ENCODE measurements around the gene IL23R.
"Not testable (repeated sequence)": the region's sequence is repeated elsewhere in the genome, so short reads cannot be mapped to it uniquely, and the experiment has no call there.

Gene IL23R

DNA sequence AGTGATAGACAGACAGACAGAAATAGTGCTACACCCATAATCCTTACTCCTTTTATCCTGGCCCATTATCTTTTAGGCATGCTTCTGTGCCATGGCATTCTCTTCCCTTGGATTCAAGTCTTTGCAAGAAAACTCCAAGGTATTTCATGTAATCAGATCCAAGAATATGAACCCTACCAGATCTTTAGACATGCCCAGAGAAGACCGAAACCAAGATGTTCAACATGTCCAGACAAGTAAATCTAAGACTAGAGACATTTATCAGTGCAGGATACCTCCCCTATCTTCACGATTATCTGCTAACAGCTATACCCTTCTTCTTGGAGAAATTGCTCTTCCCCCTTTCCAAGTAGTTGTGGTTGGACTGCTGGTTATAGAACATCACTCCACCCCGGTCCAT lies 19.7 kb upstream of the IL23R start:
- H3K4me3 ChIP-seq, result no peak overlapping the region
- no peak overlapping the region for H3K27ac ChIP-seq

DNA sequence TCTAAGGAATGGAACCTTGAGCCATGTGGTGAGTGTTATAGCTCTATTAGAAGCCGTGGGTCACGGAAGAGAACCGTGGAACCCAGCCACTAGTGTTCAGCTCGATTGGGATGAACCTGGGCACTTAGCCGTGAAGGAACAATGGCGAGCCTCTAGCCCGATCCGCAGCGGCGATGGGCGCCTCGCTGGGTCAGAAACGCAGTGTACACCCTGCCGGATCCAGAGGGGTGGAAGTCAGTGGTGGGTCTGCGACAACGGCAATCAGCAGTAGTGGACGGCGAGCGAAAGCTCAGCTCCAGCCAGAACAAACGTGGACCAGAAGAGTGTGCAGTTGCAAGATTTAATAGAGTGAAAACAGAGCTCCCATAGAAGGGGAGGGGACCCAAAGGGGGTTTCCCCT lies 18.3 kb upstream of the IL23R start:
- H3K27ac ChIP-seq, H3K4me3 ChIP-seq: not testable (repeated sequence)

DNA sequence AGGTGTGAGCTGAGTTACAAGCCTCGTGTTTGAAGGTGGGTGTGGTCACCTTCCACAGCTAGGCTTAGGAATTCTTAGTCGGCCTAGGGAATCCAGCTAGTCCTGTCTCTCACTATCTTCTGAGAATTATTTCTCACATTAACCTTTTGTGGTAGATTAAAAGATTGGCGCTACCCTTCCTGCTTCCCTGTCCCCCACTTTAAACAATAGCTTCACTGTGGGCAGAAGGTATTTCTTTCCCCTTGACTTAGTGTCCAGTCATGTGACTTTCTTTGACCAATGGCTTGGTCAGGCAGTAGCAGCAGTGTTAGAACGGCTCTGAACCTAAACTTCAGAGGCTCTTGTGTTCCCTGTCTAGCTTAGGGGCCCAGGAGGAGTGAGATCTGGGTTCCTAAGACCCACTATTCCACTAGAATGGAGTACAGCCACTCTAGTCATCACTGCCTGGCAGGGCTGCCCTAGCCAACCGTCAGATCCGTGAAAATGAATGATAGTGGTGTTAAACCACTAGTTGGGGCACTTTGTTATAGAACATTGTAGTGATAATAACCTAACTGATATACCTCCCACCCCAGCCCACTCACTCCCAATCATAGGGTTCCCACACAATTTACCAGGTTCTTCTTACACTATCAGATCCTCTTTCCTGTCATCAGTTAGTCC lies 17.6 kb upstream of the IL23R start:
- Histone ChIP-seq H3K4me3 (no peak overlapping the region), H3K27ac (no peak overlapping the region)

GRCh38 chr1:67149179-67149770 lies 17.0 kb upstream of the IL23R start:
- Histone ChIP-seq H3K27ac (no peak overlapping the region), H3K4me3 (no peak overlapping the region)

DNA sequence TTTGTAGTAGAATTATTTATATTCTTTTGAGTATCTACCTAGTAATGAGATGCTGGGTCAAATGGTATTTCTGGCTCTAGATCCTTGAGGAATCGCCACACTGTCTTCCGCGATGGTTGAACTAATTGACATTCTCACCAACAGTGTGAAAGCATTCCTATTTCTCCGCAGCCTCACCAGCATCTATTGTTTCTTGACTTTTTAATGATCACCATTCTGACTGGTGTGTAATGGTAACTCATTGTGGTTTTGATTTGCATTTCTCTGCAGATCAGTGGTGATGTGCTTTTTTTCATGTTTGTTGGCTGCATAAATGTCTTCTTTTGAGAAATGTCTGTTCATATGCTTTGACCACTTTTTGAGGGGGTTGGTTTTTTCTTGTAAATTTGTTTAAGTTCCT lies 15.3 kb upstream of the IL23R start:
- no peak overlapping the region for H3K27ac ChIP-seq
- no peak overlapping the region for H3K4me3 ChIP-seq

- Histone ChIP-seq H3K4me3 (no peak overlapping the region), H3K27ac (no peak overlapping the region)
Measured at GRCh38 chr1:67158401-67158800, 7.9 kb upstream of the IL23R start.

DNA sequence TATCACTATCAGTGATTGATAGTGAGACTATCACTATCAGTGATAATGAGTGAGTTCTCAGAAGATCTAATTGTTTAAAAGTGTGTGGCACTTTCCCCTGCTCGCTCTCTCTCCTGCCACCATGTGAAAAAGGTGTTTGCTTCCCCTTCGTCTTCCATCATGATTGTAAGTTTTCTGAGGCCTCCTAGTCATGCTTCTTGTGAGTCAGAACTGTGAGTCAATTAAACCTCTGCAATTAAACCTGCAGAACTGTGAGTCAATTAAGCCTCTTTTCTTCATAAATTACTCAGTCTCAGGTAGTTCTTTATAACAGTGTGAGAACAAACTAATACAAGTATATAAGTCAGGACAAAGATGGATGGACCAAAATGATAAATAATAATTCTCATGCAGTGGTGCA lies 7.0 kb upstream of the IL23R start:
- no peak overlapping the region for H3K4me3 ChIP-seq
- no peak overlapping the region for H3K27ac ChIP-seq

GRCh38 chr1:67162954-67163353 lies 3.3 kb upstream of the IL23R start:
- Histone ChIP-seq H3K27ac (no peak overlapping the region), H3K4me3 (no peak overlapping the region)

DNA sequence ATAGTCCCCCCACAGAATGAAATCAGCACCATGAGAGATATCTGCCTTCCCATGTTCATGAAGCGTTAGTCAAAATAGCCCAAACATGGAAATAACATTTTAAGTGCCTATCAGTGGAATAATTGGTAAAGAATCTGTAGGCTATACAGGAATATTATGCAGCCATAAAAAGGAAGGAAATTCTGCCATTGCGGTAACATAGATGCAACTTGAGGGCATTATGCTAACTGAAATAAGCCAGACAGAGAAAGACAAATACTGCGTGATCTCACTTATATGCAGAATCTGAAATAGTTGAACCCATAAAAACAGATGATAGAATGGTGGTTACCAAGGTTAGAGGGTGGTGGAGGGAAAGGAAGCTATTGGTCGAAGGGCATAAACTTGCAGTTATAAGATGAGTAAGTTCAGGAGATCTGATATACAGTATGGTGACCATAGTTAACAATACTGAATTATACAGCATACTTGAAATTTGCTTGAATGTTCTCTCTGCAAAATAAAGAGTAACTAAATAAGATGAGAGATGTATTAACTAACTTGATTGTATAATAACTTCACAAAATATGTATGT lies 699 bp upstream of the IL23R start:
- Histone ChIP-seq H3K4me3 (no peak overlapping the region), H3K27ac (no peak overlapping the region)

- no peak overlapping the region for H3K4me3 ChIP-seq
- no peak overlapping the region for H3K27ac ChIP-seq
Measured at GRCh38 chr1:67169496-67169895, 3.2 kb downstream of the IL23R start.

DNA sequence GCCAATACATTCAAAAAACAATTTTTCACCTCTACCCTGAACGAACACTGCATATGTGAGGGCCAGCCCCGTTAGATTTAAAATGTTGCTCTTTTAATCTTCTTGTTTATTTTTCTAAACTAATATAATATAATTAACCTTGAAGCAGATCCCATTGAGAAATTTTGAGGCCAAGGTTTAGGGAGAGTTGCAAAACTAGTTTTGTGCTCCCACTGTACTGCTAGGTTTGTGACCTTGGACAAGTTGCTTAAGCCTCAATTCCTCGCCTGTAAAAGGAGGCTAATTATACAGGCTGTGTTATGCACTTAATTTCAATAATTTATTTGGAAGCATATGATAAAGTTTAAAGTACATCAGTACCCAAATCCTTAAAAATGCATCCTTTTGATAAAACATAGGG lies 3.7 kb downstream of the IL23R start:
- H3K4me3 ChIP-seq, result no peak overlapping the region
- H3K27ac ChIP-seq, result no peak overlapping the region

GRCh38 chr1:67170751-67171573 lies 4.7 kb downstream of the IL23R start:
- no peak overlapping the region for H3K4me3 ChIP-seq
- peak overlapping the region in 1 of 21 experiments; percentile 48 for H3K27ac ChIP-seq

GRCh38 chr1:67171574-67171955 lies 5.3 kb downstream of the IL23R start:
- Histone ChIP-seq H3K4me3 (no peak overlapping the region), H3K27ac (peak overlapping the region in 1 of 21 experiments; percentile 48)

DNA sequence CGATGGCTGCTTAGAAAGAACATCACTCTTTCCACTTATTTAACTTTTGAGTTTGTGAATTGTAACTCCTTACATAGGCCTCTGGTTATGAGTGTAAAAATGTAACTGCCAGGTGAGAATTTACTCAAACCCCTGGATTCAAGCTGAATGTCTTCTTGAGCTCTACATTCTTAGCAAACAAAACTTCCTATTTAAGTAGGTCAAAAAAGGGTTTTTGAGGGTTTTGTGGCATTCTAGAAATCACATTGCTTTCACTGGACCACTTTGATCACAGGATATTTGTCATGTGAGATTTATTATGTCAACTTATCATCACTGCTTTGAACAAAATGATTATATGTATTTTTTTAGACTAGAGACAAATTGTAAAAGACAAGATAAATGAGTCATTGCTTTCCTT lies 5.7 kb downstream of the IL23R start:
- Histone ChIP-seq H3K27ac (peak overlapping the region in 1 of 21 experiments; percentile 48), H3K4me3 (no peak overlapping the region)

GRCh38 chr1:67173988-67174387 lies 7.7 kb downstream of the IL23R start:
- no peak overlapping the region for H3K4me3 ChIP-seq
- H3K27ac ChIP-seq, result no peak overlapping the region

- Histone ChIP-seq H3K27ac (no peak overlapping the region), H3K4me3 (no peak overlapping the region)
Measured at GRCh38 chr1:67174716-67175284, 8.5 kb downstream of the IL23R start.

DNA sequence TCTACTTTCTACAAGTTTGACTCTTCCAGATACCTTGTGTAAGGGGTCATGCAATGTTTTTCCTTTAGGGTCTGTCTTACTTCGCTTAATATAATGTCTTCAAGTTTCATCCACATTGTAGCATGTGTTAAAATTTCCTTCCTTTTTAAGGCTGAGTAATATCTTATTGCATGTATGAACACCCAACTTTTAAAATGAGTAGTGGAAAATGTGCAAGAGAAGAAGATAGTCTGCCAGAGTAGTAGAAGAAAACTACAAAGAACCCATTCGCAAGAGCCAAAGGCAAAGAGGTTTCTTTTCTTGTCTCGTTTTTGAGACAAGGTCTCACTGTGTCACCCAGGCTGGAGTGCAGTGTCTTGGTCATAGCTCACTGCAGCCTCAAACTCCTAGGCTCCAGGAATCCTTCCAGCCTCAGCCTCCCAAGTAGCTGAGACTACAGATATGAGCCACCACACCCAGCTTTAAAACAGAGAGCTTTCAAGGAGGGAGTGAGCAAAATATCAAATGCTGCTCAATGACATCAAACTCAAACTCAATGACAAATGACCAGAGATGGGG lies 9.4 kb downstream of the IL23R start:
- Histone ChIP-seq H3K4me3 (no peak overlapping the region), H3K27ac (no peak overlapping the region)

DNA sequence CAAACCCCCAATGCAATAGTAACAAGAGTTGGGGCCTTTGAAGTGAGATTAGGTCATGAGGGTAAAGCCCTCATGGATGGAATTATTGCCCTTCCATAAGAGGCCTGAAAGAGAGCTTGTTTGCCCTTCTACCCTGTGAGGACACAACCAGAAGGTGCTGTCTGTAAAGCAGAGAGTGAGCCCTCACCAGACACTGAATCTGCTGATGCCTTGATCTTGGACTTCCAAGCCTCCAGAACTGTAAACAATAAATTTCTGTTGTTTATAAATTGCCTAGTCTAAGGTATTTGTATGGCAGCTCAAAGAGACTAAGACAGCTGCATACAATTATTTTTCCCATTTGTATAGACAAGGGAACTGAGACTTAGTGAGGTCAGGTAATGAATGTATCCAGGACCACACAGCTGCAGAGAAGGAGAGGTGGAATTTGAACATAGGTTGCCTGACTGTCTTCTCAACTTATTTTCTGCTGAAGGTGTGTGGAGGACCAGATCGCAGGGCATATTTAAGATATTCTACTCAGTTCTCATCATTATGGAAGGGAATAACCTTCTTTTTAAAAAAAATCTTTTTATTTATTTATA lies 18.7 kb downstream of the IL23R start:
- no peak overlapping the region for H3K27ac ChIP-seq
- no peak overlapping the region for H3K4me3 ChIP-seq

GRCh38 chr1:67188137-67188536 lies 21.9 kb downstream of the IL23R start:
- Histone ChIP-seq H3K27ac (no peak overlapping the region), H3K4me3 (no peak overlapping the region)

- Histone ChIP-seq H3K27ac (no peak overlapping the region), H3K4me3 (no peak overlapping the region)
Measured at GRCh38 chr1:67189953-67190352, 23.7 kb downstream of the IL23R start.
